ENCODE data around the gene CDKN2B-AS1.

Gene CDKN2B-AS1

GRCh38 chr9:21982861-21983560 lies 11.6 kb upstream of the CDKN2B-AS1 start:
- no peak for TF ChIP-seq CTCF (IDR thresholded peaks at IDR 0.05; ENCODE audit: low read depth, low read length, missing control alignments)
- H3K4me3 ChIP-seq (ENCODE audit: low read depth, low read length) = no peak overlapping the region
- DNase-seq (ENCODE audit: low read depth) = no peak

- no peak for DNase-seq (ENCODE audit: low read depth)
- TF ChIP-seq CTCF (IDR thresholded peaks at IDR 0.05; ENCODE audit: low read depth, low read length, missing control alignments) = no peak
Observed at GRCh38 chr9:21983561-21983935, 11.0 kb upstream of the CDKN2B-AS1 start.

GRCh38 chr9:21984101-21984500 lies 10.5 kb upstream of the CDKN2B-AS1 start:
- no peak for DNase-seq (ENCODE audit: low read depth)
- no peak overlapping the region for H3K4me3 ChIP-seq (ENCODE audit: low read depth, low read length)
- TF ChIP-seq CTCF (IDR thresholded peaks at IDR 0.05; ENCODE audit: low read depth, low read length, missing control alignments) = no peak

More at GRCh38 chr9:21983561-21983935, 11.0 kb upstream of the CDKN2B-AS1 start:
- H3K4me3 ChIP-seq (ENCODE audit: low read depth, low read length) = no peak overlapping the region

- H3K4me3 ChIP-seq (ENCODE audit: low read depth, low read length) = no peak overlapping the region
- TF ChIP-seq CTCF (IDR thresholded peaks at IDR 0.05; ENCODE audit: low read depth, low read length, missing control alignments) = no peak
- DNase-seq (ENCODE audit: low read depth) = no peak
Observed at GRCh38 chr9:21985964-21986667, 8.5 kb upstream of the CDKN2B-AS1 start.

GRCh38 chr9:21988056-21988990 lies 6.3 kb upstream of the CDKN2B-AS1 start:
- no peak for DNase-seq (ENCODE audit: low read depth)
- TF ChIP-seq CTCF (IDR thresholded peaks at IDR 0.05; ENCODE audit: low read depth, low read length, missing control alignments) = no peak
- no peak overlapping the region for H3K4me3 ChIP-seq (ENCODE audit: low read depth, low read length)

- H3K4me3 ChIP-seq (ENCODE audit: low read depth, low read length) = no peak overlapping the region
- no peak for DNase-seq (ENCODE audit: low read depth)
- TF ChIP-seq CTCF (IDR thresholded peaks at IDR 0.05; ENCODE audit: low read depth, low read length, missing control alignments) = no peak
Observed at GRCh38 chr9:21989440-21990189, 5.0 kb upstream of the CDKN2B-AS1 start.
